Right lobe of liver (tissue), 4 donors: Measurements from ENCODE around the gene LSS.

Experiments
- CTCF ChIP-seq, 4 donors: fragments of 200-600 bp in 3 of 4; fragments of 450-650 bp in 1 of 4; IDR thresholded peaks; one replicate each; pipeline versions ENCODE4 v1.5.1 to v1.8.0; 2016 to 2022; ENCODE audit warnings: antibody characterized with exemption in 4 of 4, mild to moderate bottlenecking in 2 of 4
- POLR2A ChIP-seq: fragments of 450-650 bp; IDR thresholded peaks from one replicate; pipeline ENCODE4 v1.6.1; 2017; ENCODE audit warnings: antibody characterized with exemption, mild to moderate bottlenecking
- donor health status: DM: no; HTN: no; CAD: no.
- donor health status: DM: no; HTN: no; CAD: no.
- donor health status: DM: no; HTN: yes; CAD: no.

- no peak for TF ChIP-seq POLR2A
- no peak for TF ChIP-seq CTCF (IDR thresholded peaks at IDR 0.05)
Measured at GRCh38 chr21:46256501-46256994, 28.0 kb upstream of the LSS start.
